ENCODE data around the gene HIP1.
"Not testable (repeated sequence)": the region's sequence is repeated elsewhere in the genome, so short reads cannot be mapped to it uniquely, and the experiment has no call there.

Gene HIP1

DNA sequence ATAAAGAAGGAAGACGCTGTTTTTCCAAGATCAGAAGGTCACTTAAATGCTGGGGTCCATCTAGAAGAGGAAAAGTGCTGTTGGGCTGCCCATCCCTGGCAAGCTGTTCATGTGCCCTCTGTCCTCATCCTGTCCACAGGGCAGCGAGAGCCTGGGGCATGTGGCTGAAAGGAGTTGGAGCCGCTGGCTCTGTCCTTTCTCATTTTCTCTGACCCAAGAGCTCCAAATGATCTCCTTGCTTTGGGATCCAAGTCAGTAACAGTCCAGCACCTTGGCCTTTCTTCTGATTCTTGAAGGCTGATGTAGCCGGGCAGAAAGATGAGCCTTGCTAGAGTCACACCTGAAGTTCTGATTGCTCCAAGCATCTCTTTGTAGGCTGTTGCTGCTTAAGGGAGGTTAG lies 202.2 kb downstream of the HIP1 start:
- Histone ChIP-seq H3K27me3 (ENCODE audit: control insufficient read depth in 1 of 2, insufficient read depth in 2 of 2, low read length in 2 of 2) (no peaks in the 10 kb centered on the region), H3K4me3 (ENCODE audit: low read length in 2 of 2) (no peak overlapping the region), H3K4me1 (ENCODE audit: control insufficient read depth, insufficient read depth, low read length) (no peaks in the 10 kb centered on the region), H3K9me3 (ENCODE audit: control insufficient read depth in 2 of 2, low read length in 2 of 2) (no peaks in the 10 kb centered on the region), H3K9ac (ENCODE audit: low read length in 2 of 2) (no peak overlapping the region), H3K27ac (ENCODE audit: low read length) (no peak overlapping the region), H3K36me3 (ENCODE audit: control insufficient read depth in 2 of 2, insufficient read depth in 2 of 2, low read length in 2 of 2) (peaks cover 10 to 17% of the 10 kb centered on the region in 2 donors)

GRCh38 chr7:75534727-75535307 lies 203.9 kb downstream of the HIP1 start:
- no peak overlapping the region for H3K4me3 ChIP-seq (ENCODE audit: low read length in 2 of 2)
- no peaks in the 10 kb centered on the region for H3K9me3 ChIP-seq (ENCODE audit: control insufficient read depth in 2 of 2, low read length in 2 of 2)
- H3K9ac ChIP-seq (ENCODE audit: low read length in 2 of 2), result no peak overlapping the region
- H3K4me1 ChIP-seq (ENCODE audit: control insufficient read depth, insufficient read depth, low read length), result no peaks in the 10 kb centered on the region
- peaks cover 8 to 15% of the 10 kb centered on the region in 2 donors for H3K36me3 ChIP-seq (ENCODE audit: control insufficient read depth in 2 of 2, insufficient read depth in 2 of 2, low read length in 2 of 2)
- no peak overlapping the region for H3K27ac ChIP-seq (ENCODE audit: low read length)
- H3K27me3 ChIP-seq (ENCODE audit: control insufficient read depth in 1 of 2, insufficient read depth in 2 of 2, low read length in 2 of 2), result no peaks in the 10 kb centered on the region

- Histone ChIP-seq H3K27me3 (ENCODE audit: control insufficient read depth in 1 of 2, insufficient read depth in 2 of 2, low read length in 2 of 2) (no peaks in the 10 kb centered on the region), H3K4me3 (ENCODE audit: low read length in 2 of 2) (no peak overlapping the region), H3K36me3 (ENCODE audit: control insufficient read depth in 2 of 2, insufficient read depth in 2 of 2, low read length in 2 of 2) (peaks cover 8 to 10% of the 10 kb centered on the region in 2 donors), H3K4me1 (ENCODE audit: control insufficient read depth, insufficient read depth, low read length) (no peaks in the 10 kb centered on the region), H3K9ac (ENCODE audit: low read length in 2 of 2) (no peak overlapping the region), H3K9me3 (ENCODE audit: control insufficient read depth in 2 of 2, low read length in 2 of 2) (no peaks in the 10 kb centered on the region), H3K27ac (ENCODE audit: low read length) (no peak overlapping the region)
Observed at GRCh38 chr7:75533926-75534325, 204.8 kb downstream of the HIP1 start.

- no peaks in the 10 kb centered on the region for H3K27me3 ChIP-seq (ENCODE audit: control insufficient read depth in 1 of 2, insufficient read depth in 2 of 2, low read length in 2 of 2)
- no peak overlapping the region for H3K4me3 ChIP-seq (ENCODE audit: low read length in 2 of 2)
- H3K27ac ChIP-seq (ENCODE audit: low read length), result no peak overlapping the region
- H3K4me1 ChIP-seq (ENCODE audit: control insufficient read depth, insufficient read depth, low read length), result no peaks in the 10 kb centered on the region
- H3K9ac ChIP-seq (ENCODE audit: low read length in 2 of 2), result no peak overlapping the region
- no peaks in the 10 kb centered on the region for H3K9me3 ChIP-seq (ENCODE audit: control insufficient read depth in 2 of 2, low read length in 2 of 2)
- peaks cover 7 to 8% of the 10 kb centered on the region in 2 donors for H3K36me3 ChIP-seq (ENCODE audit: control insufficient read depth in 2 of 2, insufficient read depth in 2 of 2, low read length in 2 of 2)
Observed at GRCh38 chr7:75532639-75533038, 206.1 kb downstream of the HIP1 start.

- H3K9ac ChIP-seq (ENCODE audit: low read length in 2 of 2), result no peak overlapping the region
- no peak overlapping the region for H3K4me3 ChIP-seq (ENCODE audit: low read length in 2 of 2)
- H3K27me3 ChIP-seq (ENCODE audit: control insufficient read depth in 1 of 2, insufficient read depth in 2 of 2, low read length in 2 of 2), result no peaks in the 10 kb centered on the region
- peaks cover 10% of the 10 kb centered on the region for H3K4me1 ChIP-seq (ENCODE audit: control insufficient read depth, insufficient read depth, low read length)
- H3K36me3 ChIP-seq (ENCODE audit: control insufficient read depth in 2 of 2, insufficient read depth in 2 of 2, low read length in 2 of 2), result peaks cover 0 to 1% of the 10 kb centered on the region in 2 donors
- no peaks in the 10 kb centered on the region for H3K9me3 ChIP-seq (ENCODE audit: control insufficient read depth in 2 of 2, low read length in 2 of 2)
- H3K27ac ChIP-seq (ENCODE audit: low read length), result no peak overlapping the region
Observed at GRCh38 chr7:75531359-75531821, 207.4 kb downstream of the HIP1 start.

DNA sequence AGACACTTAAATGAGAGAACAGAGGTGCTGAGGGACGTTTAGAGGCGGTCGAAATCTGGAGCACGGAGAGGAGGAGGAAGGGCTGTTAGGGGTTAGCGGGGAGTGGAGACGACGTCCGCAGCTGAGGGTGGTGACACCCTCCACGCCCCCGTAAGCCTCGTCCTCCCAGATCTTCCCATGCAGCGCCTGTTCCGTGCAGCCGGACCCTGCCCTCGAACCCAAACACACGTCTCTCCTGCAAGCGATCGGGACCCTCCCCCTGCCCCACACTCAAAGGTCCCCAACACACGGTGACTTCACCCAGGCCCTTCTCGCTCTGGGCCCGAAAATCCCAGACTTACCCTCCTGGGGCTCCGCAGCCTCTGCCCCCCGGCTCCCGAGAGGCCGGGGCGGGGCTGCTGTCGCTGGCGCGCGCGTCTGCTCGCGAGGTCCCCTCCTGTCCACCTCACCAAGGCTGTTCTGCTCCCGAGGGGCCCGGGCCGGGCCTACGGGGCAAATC lies 211.5 kb downstream of the HIP1 start:
- peak overlapping the region; percentile 84 to 86 for H3K4me3 ChIP-seq (ENCODE audit: low read length in 2 of 2)
- H3K9ac ChIP-seq (ENCODE audit: low read length in 2 of 2), result peak overlapping the region; percentile 79 to 82
- not testable (repeated sequence) for H3K27me3 ChIP-seq (ENCODE audit: control insufficient read depth in 1 of 2, insufficient read depth in 2 of 2, low read length in 2 of 2); H3K36me3 ChIP-seq (ENCODE audit: control insufficient read depth in 2 of 2, insufficient read depth in 2 of 2, low read length in 2 of 2); H3K9me3 ChIP-seq (ENCODE audit: control insufficient read depth in 2 of 2, low read length in 2 of 2)
- H3K4me1 ChIP-seq (ENCODE audit: control insufficient read depth, insufficient read depth, low read length), result peaks cover 11% of the 10 kb centered on the region
- H3K27ac ChIP-seq (ENCODE audit: low read length), result peak overlapping the region; percentile 67

GRCh38 chr7:75521727-75522126 lies 217.0 kb downstream of the HIP1 start:
- H3K9ac ChIP-seq (ENCODE audit: low read length in 2 of 2); H3K9me3 ChIP-seq (ENCODE audit: control insufficient read depth in 2 of 2, low read length in 2 of 2); H3K27me3 ChIP-seq (ENCODE audit: control insufficient read depth in 1 of 2, insufficient read depth in 2 of 2, low read length in 2 of 2); H3K4me3 ChIP-seq (ENCODE audit: low read length in 2 of 2); H3K36me3 ChIP-seq (ENCODE audit: control insufficient read depth in 2 of 2, insufficient read depth in 2 of 2, low read length in 2 of 2); H3K27ac ChIP-seq (ENCODE audit: low read length); H3K4me1 ChIP-seq (ENCODE audit: control insufficient read depth, insufficient read depth, low read length): not testable (repeated sequence)

- H3K27me3 ChIP-seq (ENCODE audit: control insufficient read depth in 1 of 2, insufficient read depth in 2 of 2, low read length in 2 of 2); H3K4me1 ChIP-seq (ENCODE audit: control insufficient read depth, insufficient read depth, low read length); H3K27ac ChIP-seq (ENCODE audit: low read length); H3K9me3 ChIP-seq (ENCODE audit: control insufficient read depth in 2 of 2, low read length in 2 of 2); H3K4me3 ChIP-seq (ENCODE audit: low read length in 2 of 2); H3K9ac ChIP-seq (ENCODE audit: low read length in 2 of 2); H3K36me3 ChIP-seq (ENCODE audit: control insufficient read depth in 2 of 2, insufficient read depth in 2 of 2, low read length in 2 of 2): not testable (repeated sequence)
Observed at GRCh38 chr7:75518842-75519241, 219.9 kb downstream of the HIP1 start.

GRCh38 chr7:75509033-75509432 lies 229.7 kb downstream of the HIP1 start:
- not testable (repeated sequence) for H3K36me3 ChIP-seq (ENCODE audit: control insufficient read depth in 2 of 2, insufficient read depth in 2 of 2, low read length in 2 of 2); H3K27me3 ChIP-seq (ENCODE audit: control insufficient read depth in 1 of 2, insufficient read depth in 2 of 2, low read length in 2 of 2); H3K27ac ChIP-seq (ENCODE audit: low read length); H3K4me3 ChIP-seq (ENCODE audit: low read length in 2 of 2); H3K4me1 ChIP-seq (ENCODE audit: control insufficient read depth, insufficient read depth, low read length); H3K9me3 ChIP-seq (ENCODE audit: control insufficient read depth in 2 of 2, low read length in 2 of 2); H3K9ac ChIP-seq (ENCODE audit: low read length in 2 of 2)

DNA sequence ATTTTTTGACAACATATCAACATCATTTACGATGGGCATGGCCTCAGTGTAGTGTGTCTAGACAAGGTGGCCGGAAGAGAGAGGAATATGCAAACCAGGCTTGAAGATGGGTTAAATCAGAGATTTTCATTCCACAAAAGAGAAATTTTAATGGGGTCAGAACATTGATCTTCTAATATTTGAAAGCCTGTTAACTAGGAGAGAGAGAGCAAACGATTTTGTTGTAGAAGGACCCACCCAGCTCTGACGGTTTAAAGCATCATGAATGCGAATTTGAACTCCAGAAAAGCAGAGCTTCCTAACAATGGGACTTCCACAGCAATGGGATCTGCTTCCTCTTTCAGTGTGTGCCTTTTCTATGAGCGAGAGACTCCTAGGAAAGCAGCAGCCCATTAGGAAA lies 246.7 kb downstream of the HIP1 start, which contains the start of gene SPDYE5:
Gene SPDYE5, plus strand, starts transcription at position 301 of the 400 bp plus-strand sequence. CDS start 1,728 bp downstream, outside the sequence.
- H3K4me1 ChIP-seq (ENCODE audit: control insufficient read depth, insufficient read depth, low read length); H3K4me3 ChIP-seq (ENCODE audit: low read length in 2 of 2); H3K9ac ChIP-seq (ENCODE audit: low read length in 2 of 2); H3K27me3 ChIP-seq (ENCODE audit: control insufficient read depth in 1 of 2, insufficient read depth in 2 of 2, low read length in 2 of 2); H3K27ac ChIP-seq (ENCODE audit: low read length); H3K36me3 ChIP-seq (ENCODE audit: control insufficient read depth in 2 of 2, insufficient read depth in 2 of 2, low read length in 2 of 2); H3K9me3 ChIP-seq (ENCODE audit: control insufficient read depth in 2 of 2, low read length in 2 of 2): not testable (repeated sequence)

DNA sequence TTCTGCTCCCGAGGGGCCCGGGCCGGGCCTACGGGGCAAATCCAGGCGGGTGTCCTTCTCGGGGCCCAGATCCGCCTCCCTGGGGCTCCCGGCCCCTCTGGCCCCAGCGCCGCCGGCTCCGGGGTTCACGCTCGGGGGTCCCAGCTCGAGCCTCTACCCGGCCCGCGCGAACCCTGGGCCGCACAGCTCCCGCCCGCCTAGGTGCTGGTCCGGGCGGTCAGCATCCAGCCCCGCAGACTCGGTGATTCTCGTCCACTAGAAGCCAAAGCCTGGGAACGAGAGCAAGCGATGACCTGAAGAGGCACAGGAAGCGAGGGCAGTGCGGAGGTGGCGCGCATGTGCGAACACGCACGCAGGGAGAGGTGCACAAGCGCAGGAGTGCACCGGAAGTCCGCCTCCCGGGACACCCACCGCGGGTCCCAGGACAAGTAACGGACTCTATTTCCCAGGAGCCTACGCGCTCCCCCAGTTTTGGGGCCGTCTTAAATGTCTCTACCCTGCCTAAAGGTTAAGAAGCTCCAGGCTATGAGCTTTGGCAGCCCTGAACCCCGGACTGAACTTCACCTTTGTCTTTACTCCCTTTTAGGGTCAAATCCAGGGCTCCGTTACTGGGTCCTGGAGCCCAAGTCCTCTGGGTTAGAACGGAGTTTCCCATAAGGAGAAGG lies 252.6 kb downstream of the HIP1 start, which contains the start of gene POM121C:
Gene POM121C, minus strand, starts transcription at position 321 of the 665 bp plus-strand sequence. CDS start 44,803 bp downstream, outside the sequence.
- H3K4me1 ChIP-seq (ENCODE audit: control insufficient read depth, insufficient read depth, low read length); H3K9me3 ChIP-seq (ENCODE audit: control insufficient read depth in 2 of 2, low read length in 2 of 2); H3K36me3 ChIP-seq (ENCODE audit: control insufficient read depth in 2 of 2, insufficient read depth in 2 of 2, low read length in 2 of 2); H3K27me3 ChIP-seq (ENCODE audit: control insufficient read depth in 1 of 2, insufficient read depth in 2 of 2, low read length in 2 of 2): not testable (repeated sequence)
- H3K4me3 ChIP-seq (ENCODE audit: low read length in 2 of 2), result peak within 1 kb of the TSS; percentile 69 to 77
- H3K27ac ChIP-seq (ENCODE audit: low read length), result peak within 1 kb of the TSS; percentile 62
- H3K9ac ChIP-seq (ENCODE audit: low read length in 2 of 2), result peak within 1 kb of the TSS; percentile 72 to 75
